HEK293 (cell line): ENCODE data around the gene CCDC127.

Experiments
- CTCF ChIA-PET: fragments of 350-600 bp; formaldehyde crosslinking; extraction: SDS; loops from one replicate; lab custom pipeline; 2021; ENCODE audit warnings: antibody characterized with exemption; lab: Yijun Ruan, JAX
- POLR2A ChIA-PET: fragments of 300-600 bp; formaldehyde crosslinking; extraction: SDS; loops from one replicate; lab custom pipeline; 2020; ENCODE audit warnings: antibody characterized with exemption, inconsistent platforms; lab: Yijun Ruan, JAX
- H3K27ac ChIP-seq: fragments of 200-500 bp; sonication (Bioruptor generic); 2 replicates; pipeline ENCODE4 v1.5.1; 2014; ENCODE audit warnings: low read depth, low read length, control low read depth, inconsistent platforms; ENCODE audit errors: extremely low read depth
- H3K36me3 ChIP-seq, 2 experiments: fragments of 200-500 bp in 1 of 2; sonication (Bioruptor generic) in 1 of 2; 1 replicate in 1 of 2; 2 replicates in 1 of 2; pipeline ENCODE4 v1.5.1; 2014 to 2017; ENCODE audit warnings: inconsistent platforms in 2 of 2, low read length in 2 of 2; ENCODE audit not compliant: control insufficient read depth in 2 of 2, insufficient read depth in 1 of 2
- H3K4me1 ChIP-seq: fragments of 200-500 bp; sonication (Bioruptor generic); 2 replicates; pipeline ENCODE4 v1.5.1; 2014; ENCODE audit warnings: mild to moderate bottlenecking, low read length, inconsistent platforms; ENCODE audit not compliant: control insufficient read depth, insufficient read depth
- H3K4me3 ChIP-seq: 2 replicates; pipeline ENCODE4 v1.5.1; 2011; ENCODE audit warnings: low read depth, mild to moderate bottlenecking, control low read depth, low read length, moderate library complexity
- H3K9me3 ChIP-seq: fragments of 200-500 bp; sonication (Bioruptor generic); 2 replicates; pipeline ENCODE4 v1.5.1; 2014; ENCODE audit warnings: low read depth, low read length, inconsistent platforms; ENCODE audit not compliant: control insufficient read depth, insufficient read depth
- MYNN ChIP-seq: fragments of 450-650 bp; formaldehyde crosslinking; IDR thresholded peaks from 2 replicates; pipeline ENCODE4 v1.5.1; 2016; ENCODE audit warnings: missing biosample characterization, missing genetic modification characterization, borderline replicate concordance
- OVOL3 ChIP-seq: fragments of 450-650 bp; formaldehyde crosslinking; IDR thresholded peaks from 2 replicates; pipeline ENCODE4 v1.5.1; 2016; ENCODE audit warnings: missing biosample characterization, missing genetic modification characterization
- PRDM1 ChIP-seq: fragments of 450-650 bp; formaldehyde crosslinking; IDR thresholded peaks from 2 replicates; pipeline ENCODE4; 2016; ENCODE audit warnings: missing biosample characterization, missing genetic modification characterization
- REPIN1 ChIP-seq: fragments of 450-650 bp; formaldehyde crosslinking; IDR thresholded peaks from 2 replicates; pipeline ENCODE4 v1.5.1; 2017; ENCODE audit warnings: missing biosample characterization, missing genetic modification characterization, low read depth
- TCF7L2 ChIP-seq: IDR thresholded peaks from 2 replicates; pipeline ENCODE4 v1.6.1; 2011; ENCODE audit warnings: low read depth, mild to moderate bottlenecking, inconsistent platforms, low read length, moderate library complexity, borderline replicate concordance
- ZBTB48 ChIP-seq: fragments of 450-650 bp; formaldehyde crosslinking; IDR thresholded peaks from 2 replicates; pipeline ENCODE4 v1.5.1; 2016; ENCODE audit warnings: missing biosample characterization, missing genetic modification characterization
- ZFP69B ChIP-seq: fragments of 450-650 bp; formaldehyde crosslinking; IDR thresholded peaks from 2 replicates; pipeline ENCODE4 v1.5.1; 2016; ENCODE audit warnings: missing biosample characterization, missing genetic modification characterization
- ZIC2 ChIP-seq: fragments of 450-650 bp; formaldehyde crosslinking; IDR thresholded peaks from 2 replicates; pipeline ENCODE4 v1.5.1; 2016; ENCODE audit warnings: missing biosample characterization, missing genetic modification characterization
- ZNF175 ChIP-seq: fragments of 450-650 bp; formaldehyde crosslinking; IDR thresholded peaks from 2 replicates; pipeline ENCODE4 v1.5.1; 2016; ENCODE audit warnings: missing biosample characterization, missing genetic modification characterization
- ZNF530 ChIP-seq: fragments of 450-650 bp; formaldehyde crosslinking; IDR thresholded peaks from 2 replicates; pipeline ENCODE4 v1.5.1; 2016; ENCODE audit warnings: low read depth, missing biosample characterization, missing genetic modification characterization
- ZNF548 ChIP-seq: fragments of 450-650 bp; formaldehyde crosslinking; IDR thresholded peaks from 2 replicates; pipeline ENCODE4 v1.5.1; 2016; ENCODE audit warnings: missing biosample characterization, missing genetic modification characterization
- ZNF600 ChIP-seq: fragments of 450-650 bp; formaldehyde crosslinking; IDR thresholded peaks from 2 replicates; pipeline ENCODE4 v1.5.1; 2016; ENCODE audit warnings: missing biosample characterization, missing genetic modification characterization
- ZNF658 ChIP-seq: fragments of 450-650 bp; formaldehyde crosslinking; IDR thresholded peaks from 2 replicates; pipeline ENCODE4; 2016; ENCODE audit warnings: missing biosample characterization, missing genetic modification characterization
- ZNF670 ChIP-seq: fragments of 450-650 bp; formaldehyde crosslinking; IDR thresholded peaks from 2 replicates; pipeline ENCODE4 v1.5.1; 2016; ENCODE audit warnings: missing biosample characterization, missing genetic modification characterization, low read depth
- TF ChIP-seq, protein P1 (sequence below): fragments of 450-650 bp; formaldehyde crosslinking; IDR thresholded peaks from 2 replicates; pipeline ENCODE4 v1.5.1; 2016; ENCODE audit warnings: missing biosample characterization, missing genetic modification characterization
- TF ChIP-seq, protein P2 (sequence below): fragments of 450-650 bp; formaldehyde crosslinking; conservative IDR thresholded peaks from 2 replicates; pipeline ENCODE4 v1.5.1; 2016; ENCODE audit warnings: low read depth, missing biosample characterization, missing genetic modification characterization

The CCDC127 gene

DNA sequence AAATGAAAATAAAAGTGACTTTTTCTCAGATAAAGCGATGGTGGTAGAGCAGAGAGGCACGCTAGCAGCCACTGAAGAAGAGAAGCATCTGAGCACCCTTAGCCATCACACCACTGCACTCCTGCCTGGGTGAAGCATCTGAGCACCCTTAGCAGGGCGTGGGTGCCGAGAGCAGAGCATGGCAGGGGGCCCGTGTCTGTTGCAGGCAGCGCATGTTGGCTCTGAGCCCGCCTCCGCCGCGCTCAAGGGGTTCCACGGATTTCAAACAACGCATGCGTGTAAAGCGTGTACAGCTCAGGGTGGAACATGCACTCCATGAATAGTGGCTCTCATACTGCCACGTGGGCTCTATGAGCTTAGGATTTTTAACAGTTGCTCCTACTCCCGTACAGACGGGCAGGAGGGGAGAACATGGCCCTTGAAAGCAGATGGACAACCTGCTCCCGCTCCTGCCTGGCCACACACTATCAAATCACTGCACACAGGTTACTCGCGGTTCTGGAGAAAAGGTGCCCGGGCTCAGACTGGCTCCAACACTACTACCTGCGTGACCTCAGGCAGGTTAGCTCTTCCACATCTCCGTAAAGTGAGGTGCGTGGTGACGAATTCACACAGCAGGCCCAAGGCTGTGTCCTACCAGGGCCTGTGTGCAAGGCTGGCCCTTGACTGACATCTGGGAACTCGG is 14.6 kb downstream of the CCDC127 start:
- Histone ChIP-seq H3K4me1 (peaks cover 5% of the 10 kb centered on the region; the same call in 1 of the 2 replicates), H3K27ac (no peak overlapping the region), H3K9me3 (no peaks in the 10 kb centered on the region), H3K36me3 (peaks cover 12 to 36% of the 10 kb centered on the region in 2 experiments), H3K4me3 (no peak overlapping the region)
- TF ChIP-seq ZNF658 (tag by site-specific recombination), result no peak
- 0 out of 2 replicates have a peak, but pooled peaks have one; percentile 16 for TF ChIP-seq ZNF600 (tag by site-specific recombination)
- TF ChIP-seq ZNF530 (tag by site-specific recombination), result no peak
- ChIA-PET CTCF (interaction anchor here (0.8 kb wide), 1 partner anchor 14 kb away, joined by 3 read pairs; no protein-coding TSS in a partner anchor), POLR2A (no interaction called here)

DNA sequence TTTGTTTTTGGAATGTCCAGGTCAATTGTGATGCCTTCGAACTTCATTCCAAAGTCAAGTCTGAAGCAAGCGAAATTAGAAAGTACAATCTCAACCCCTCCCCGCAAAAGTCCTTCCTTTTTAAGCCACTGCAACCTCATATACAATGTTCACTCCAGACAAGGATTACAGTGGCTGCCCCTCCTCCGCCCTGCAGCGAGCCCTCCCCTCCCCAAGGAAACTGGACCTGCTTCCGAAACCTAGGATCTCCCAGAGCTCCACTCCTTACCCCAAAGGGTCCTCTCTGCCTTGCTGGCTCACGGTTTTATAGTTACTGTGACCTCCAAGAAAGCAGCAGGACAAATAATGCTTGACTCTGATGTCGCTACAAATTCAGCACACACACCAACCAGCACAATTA is 16.3 kb downstream of the CCDC127 start:
- ChIA-PET POLR2A (interaction anchor here (0.6 to 0.9 kb wide), 2 partner anchors 16 to 54 kb away, joined by 5 to 9 read pairs; partner anchors contain the start of genes CCDC127 and SDHA), CTCF (interaction anchor here (1.7 kb wide), 1 partner anchor 14 kb away, joined by 7 read pairs; no protein-coding TSS in a partner anchor)
- H3K36me3 ChIP-seq, result peaks cover 12 to 29% of the 10 kb centered on the region in 2 experiments
- no peaks in the 10 kb centered on the region for H3K9me3 ChIP-seq
- peaks cover 4% of the 10 kb centered on the region; the same call in 1 of the 2 replicates for H3K4me1 ChIP-seq
- H3K4me3 ChIP-seq, result no peak overlapping the region
- TF ChIP-seq ZFP69B (tag by site-specific recombination) (no peak), OVOL3 (tag by site-specific recombination) (no peak), ZNF548 (tag by site-specific recombination) (no peak), ZIC2 (tag by site-specific recombination) (no peak), ZNF670 (tag by site-specific recombination) (no peak), REPIN1 (no peak), ZBTB48 (tag by site-specific recombination) (no peak), TCF7L2 (no peak), ZNF175 (tag by site-specific recombination) (no peak)
- TF ChIP-seq, protein P1, sequence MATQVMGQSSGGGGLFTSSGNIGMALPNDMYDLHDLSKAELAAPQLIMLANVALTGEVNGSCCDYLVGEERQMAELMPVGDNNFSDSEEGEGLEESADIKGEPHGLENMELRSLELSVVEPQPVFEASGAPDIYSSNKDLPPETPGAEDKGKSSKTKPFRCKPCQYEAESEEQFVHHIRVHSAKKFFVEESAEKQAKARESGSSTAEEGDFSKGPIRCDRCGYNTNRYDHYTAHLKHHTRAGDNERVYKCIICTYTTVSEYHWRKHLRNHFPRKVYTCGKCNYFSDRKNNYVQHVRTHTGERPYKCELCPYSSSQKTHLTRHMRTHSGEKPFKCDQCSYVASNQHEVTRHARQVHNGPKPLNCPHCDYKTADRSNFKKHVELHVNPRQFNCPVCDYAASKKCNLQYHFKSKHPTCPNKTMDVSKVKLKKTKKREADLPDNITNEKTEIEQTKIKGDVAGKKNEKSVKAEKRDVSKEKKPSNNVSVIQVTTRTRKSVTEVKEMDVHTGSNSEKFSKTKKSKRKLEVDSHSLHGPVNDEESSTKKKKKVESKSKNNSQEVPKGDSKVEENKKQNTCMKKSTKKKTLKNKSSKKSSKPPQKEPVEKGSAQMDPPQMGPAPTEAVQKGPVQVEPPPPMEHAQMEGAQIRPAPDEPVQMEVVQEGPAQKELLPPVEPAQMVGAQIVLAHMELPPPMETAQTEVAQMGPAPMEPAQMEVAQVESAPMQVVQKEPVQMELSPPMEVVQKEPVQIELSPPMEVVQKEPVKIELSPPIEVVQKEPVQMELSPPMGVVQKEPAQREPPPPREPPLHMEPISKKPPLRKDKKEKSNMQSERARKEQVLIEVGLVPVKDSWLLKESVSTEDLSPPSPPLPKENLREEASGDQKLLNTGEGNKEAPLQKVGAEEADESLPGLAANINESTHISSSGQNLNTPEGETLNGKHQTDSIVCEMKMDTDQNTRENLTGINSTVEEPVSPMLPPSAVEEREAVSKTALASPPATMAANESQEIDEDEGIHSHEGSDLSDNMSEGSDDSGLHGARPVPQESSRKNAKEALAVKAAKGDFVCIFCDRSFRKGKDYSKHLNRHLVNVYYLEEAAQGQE (tag by site-specific recombination), result no peak
- no peak overlapping the region for H3K27ac ChIP-seq

DNA sequence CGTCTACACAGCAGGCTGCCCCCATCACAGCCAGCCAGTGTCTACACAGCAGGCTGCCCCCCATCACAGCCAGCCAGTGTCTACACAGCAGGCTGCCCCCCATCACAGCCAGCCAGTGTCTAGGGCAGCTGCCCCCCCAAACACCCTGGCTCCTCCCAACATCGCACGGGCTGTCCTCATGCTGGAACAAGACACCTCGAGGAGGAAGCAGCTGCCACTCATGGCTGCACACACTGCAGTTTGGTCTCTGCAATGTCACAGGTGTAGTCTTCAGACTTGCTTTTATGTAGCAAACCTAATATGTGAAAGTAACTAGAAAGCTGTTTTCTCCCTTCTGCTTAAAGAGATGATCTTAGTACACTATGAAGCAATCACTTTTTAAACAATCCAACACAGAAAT is 17.0 kb downstream of the CCDC127 start:
- H3K4me1 ChIP-seq, result no peaks in the 10 kb centered on the region
- TF ChIP-seq, protein P2, sequence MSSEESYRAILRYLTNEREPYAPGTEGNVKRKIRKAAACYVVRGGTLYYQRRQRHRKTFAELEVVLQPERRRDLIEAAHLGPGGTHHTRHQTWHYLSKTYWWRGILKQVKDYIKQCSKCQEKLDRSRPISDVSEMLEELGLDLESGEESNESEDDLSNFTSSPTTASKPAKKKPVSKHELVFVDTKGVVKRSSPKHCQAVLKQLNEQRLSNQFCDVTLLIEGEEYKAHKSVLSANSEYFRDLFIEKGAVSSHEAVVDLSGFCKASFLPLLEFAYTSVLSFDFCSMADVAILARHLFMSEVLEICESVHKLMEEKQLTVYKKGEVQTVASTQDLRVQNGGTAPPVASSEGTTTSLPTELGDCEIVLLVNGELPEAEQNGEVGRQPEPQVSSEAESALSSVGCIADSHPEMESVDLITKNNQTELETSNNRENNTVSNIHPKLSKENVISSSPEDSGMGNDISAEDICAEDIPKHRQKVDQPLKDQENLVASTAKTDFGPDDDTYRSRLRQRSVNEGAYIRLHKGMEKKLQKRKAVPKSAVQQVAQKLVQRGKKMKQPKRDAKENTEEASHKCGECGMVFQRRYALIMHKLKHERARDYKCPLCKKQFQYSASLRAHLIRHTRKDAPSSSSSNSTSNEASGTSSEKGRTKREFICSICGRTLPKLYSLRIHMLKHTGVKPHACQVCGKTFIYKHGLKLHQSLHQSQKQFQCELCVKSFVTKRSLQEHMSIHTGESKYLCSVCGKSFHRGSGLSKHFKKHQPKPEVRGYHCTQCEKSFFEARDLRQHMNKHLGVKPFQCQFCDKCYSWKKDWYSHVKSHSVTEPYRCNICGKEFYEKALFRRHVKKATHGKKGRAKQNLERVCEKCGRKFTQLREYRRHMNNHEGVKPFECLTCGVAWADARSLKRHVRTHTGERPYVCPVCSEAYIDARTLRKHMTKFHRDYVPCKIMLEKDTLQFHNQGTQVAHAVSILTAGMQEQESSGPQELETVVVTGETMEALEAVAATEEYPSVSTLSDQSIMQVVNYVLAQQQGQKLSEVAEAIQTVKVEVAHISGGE, result no peak
- peak; percentile 22; the same call in 1 of the 2 replicates for TF ChIP-seq PRDM1 (tag by site-specific recombination)
- no peak for TF ChIP-seq MYNN (tag by site-specific recombination)
- TF ChIP-seq ZIC2 (tag by site-specific recombination), result peak; percentile 90
- TF ChIP-seq, all 188 proteins: peak for 2
- Histone ChIP-seq H3K4me3 (no peak overlapping the region), H3K27ac (no peak overlapping the region), H3K9me3 (no peaks in the 10 kb centered on the region), H3K36me3 (peaks cover 12 to 28% of the 10 kb centered on the region in 2 experiments)
- ChIA-PET POLR2A (interaction anchor here (0.9 kb wide), 1 partner anchor 17 kb away, joined by 5 read pairs; the partner anchor contains the start of genes CCDC127 and SDHA), CTCF (interaction anchor here (1.7 kb wide), 1 partner anchor 13 kb away, joined by 7 read pairs; no protein-coding TSS in a partner anchor)
